Pancreas (tissue), 10 donors: Measurements from ENCODE around the gene CLSTN3. TPM values are rescaled to one million over a fixed set of nuclear protein-coding genes. Genes with fewer than 3 reads are reported as not detected.

ENCODE experiments used
- ATAC-seq, 4 donors: fragments of 200-7000 bp; cut with Tn5 transposase; one replicate each; pipeline versions ENCODE4 v1.8.0 to v1.9.1; 2020; ENCODE audit warnings: mild to moderate bottlenecking in 4 of 4, moderate library complexity in 4 of 4
- DNase-seq, 6 donors: peaks; one replicate each; pipeline ENCODE4 v3.0.0-alpha.2; 2020
- FAIRE-seq: peaks from 2 replicates; lab custom pipeline; 2012; peaks lifted over from hg19 to GRCh38; lab: Jason Lieb, UNC
- H3K27ac ChIP-seq, 4 donors: fragments of 200-600 bp; sonication (generic); 1 replicate in 3 of 4; 2 replicates in 1 of 4; pipeline versions ENCODE4 v1.5.0 to v1.8.0; 2020
- H3K27me3 ChIP-seq, 4 donors: fragments of 200-600 bp; one replicate each; pipeline ENCODE4 v1.8.0; 2021
- H3K36me3 ChIP-seq, 3 donors: fragments of 200-600 bp; sonication (generic) in 1 of 3; one replicate each; pipeline versions ENCODE4 v1.5.0 to v1.8.0; 2020 to 2021
- H3K4me1 ChIP-seq, 3 donors: fragments of 200-600 bp; one replicate each; pipeline ENCODE4 v1.8.0; 2021
- H3K4me3 ChIP-seq, 4 donors: fragments of 200-600 bp; sonication (generic) in 2 of 4; one replicate each; pipeline versions ENCODE4 v1.5.0 to v1.8.0; 2020 to 2021
- H3K9me3 ChIP-seq, 4 donors: fragments of 200-600 bp; one replicate each; pipeline ENCODE4 v1.8.0; 2021
- WGBS, 2 donors: extraction: QIAGEN DNeasy Blood & Tissue Kit; methylation state at CpG; one replicate each; pipeline ENCODE4 v1.1.7; 2013; 5-methylcytosine and 5-hydroxymethylcytosine counted together
- intact Hi-C, 3 donors: fragments of 100-400 bp; cut with DNase I; formaldehyde crosslinking; loops; one replicate each; pipeline versions ENCODE4 v1.11.1 to v1.14.2; 2022
- polyA plus RNA-seq, 2 donors: library from polyadenylated mRNA; stranded (reverse); fragments of 200-250 nt; gene quantifications; one replicate each; pipeline ENCODE4 v1.2.3, GENCODE V29; 2013
- total RNA-seq, 6 donors: library from RNA; stranded (reverse); fragmentation: NEBNext Ultra II Directional in 4 of 6; extraction: Animal tissue kit (Norgen Biotek cat#: 25700) in 4 of 6; gene quantifications; one replicate each; pipeline versions ENCODE4 v1.2.1 to v1.2.4, GENCODE V29; 2021 to 2023
- TF ChIP-seq, protein P1 (sequence below), 4 donors: fragments of 200-600 bp; sonication (generic) in 3 of 4; IDR thresholded peaks; one replicate each; pipeline versions ENCODE4 v1.5.0 to v1.8.0; 2021; ENCODE audit warnings: antibody characterized with exemption in 4 of 4
- donor health status: healthy with polysubstance abuse.
- donor health status: DM: no; HTN: no; CAD: no; lungs with moderate emphysema.
- donor health status: DM: no; HTN: no; CAD: no.
- donor health status: control.
- donor health status: control.
- donor health status: Bipolar disorder and iron deficiency.
- donor health status: DM: yes; HTN: yes; CAD: no.
- donor health status: DM: no; HTN: no; CAD: no.
- donor health status: DM: no; HTN: no; CAD: no.
- donor health status: DM: yes; HTN: yes; CAD: no.

The CLSTN3 gene
- total and polyA plus RNA-seq, 8 donors: 7.8 to 26.2 (median 18.0) TPM

DNA sequence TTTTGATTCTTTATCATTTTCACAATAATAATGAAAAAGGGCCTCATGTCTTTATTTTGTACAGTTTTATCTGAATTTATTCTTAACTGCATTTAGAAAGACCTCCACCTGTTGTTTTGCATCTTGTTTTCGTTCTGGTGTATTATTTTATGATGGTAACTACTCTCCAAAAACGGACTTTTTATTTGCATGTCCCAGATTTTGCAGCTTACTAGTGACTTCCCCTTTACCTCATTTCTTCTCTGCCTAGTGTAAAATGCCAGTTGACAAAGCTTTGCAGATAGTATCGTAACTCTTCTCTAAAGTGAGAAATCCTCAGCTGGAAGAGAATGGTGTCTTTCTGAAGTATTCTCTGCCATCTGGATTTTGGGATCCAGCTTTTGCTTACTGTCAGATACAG, 76.5 kb downstream of the CLSTN3 start:
- Histone ChIP-seq H3K27ac (no peak overlapping the region), H3K36me3 (peaks cover 0 to 76% (median 24%) of the 10 kb centered on the region in 3 donors), H3K4me1 (no peaks in the 10 kb centered on the region), H3K9me3 (no peaks in the 10 kb centered on the region), H3K27me3 (no peaks in the 10 kb centered on the region), H3K4me3 (no peak overlapping the region)
- ATAC-seq: no peak
- no peak for FAIRE-seq
- no peak for DNase-seq
- intact Hi-C loops: no loop called here
- WGBS, 2 donors: 89 to 92% methylated on average over 3 of the region's 3 CpGs
- TF ChIP-seq, protein P1, sequence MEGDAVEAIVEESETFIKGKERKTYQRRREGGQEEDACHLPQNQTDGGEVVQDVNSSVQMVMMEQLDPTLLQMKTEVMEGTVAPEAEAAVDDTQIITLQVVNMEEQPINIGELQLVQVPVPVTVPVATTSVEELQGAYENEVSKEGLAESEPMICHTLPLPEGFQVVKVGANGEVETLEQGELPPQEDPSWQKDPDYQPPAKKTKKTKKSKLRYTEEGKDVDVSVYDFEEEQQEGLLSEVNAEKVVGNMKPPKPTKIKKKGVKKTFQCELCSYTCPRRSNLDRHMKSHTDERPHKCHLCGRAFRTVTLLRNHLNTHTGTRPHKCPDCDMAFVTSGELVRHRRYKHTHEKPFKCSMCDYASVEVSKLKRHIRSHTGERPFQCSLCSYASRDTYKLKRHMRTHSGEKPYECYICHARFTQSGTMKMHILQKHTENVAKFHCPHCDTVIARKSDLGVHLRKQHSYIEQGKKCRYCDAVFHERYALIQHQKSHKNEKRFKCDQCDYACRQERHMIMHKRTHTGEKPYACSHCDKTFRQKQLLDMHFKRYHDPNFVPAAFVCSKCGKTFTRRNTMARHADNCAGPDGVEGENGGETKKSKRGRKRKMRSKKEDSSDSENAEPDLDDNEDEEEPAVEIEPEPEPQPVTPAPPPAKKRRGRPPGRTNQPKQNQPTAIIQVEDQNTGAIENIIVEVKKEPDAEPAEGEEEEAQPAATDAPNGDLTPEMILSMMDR (IDR thresholded peaks at IDR 0.05): no peak

GRCh38 chr12:7207866-7208625, 77.9 kb downstream of the CLSTN3 start:
- WGBS, 2 donors: 92 to 95% methylated on average over 10 of the region's 10 CpGs

More at GRCh38 chr12:7207866-7208625, 77.9 kb downstream of the CLSTN3 start:
- TF ChIP-seq, protein P1 (IDR thresholded peaks at IDR 0.05): no peak
- peaks cover 0 to 64% (median 24%) of the 10 kb centered on the region in 3 donors for H3K36me3 ChIP-seq
- FAIRE-seq: no peak
- intact Hi-C loops: no loop called here
- no peak overlapping the region for H3K27ac ChIP-seq
- H3K27me3 ChIP-seq: no peaks in the 10 kb centered on the region
- no peaks in the 10 kb centered on the region for H3K9me3 ChIP-seq
- DNase-seq: no peak
- no peak for ATAC-seq
- no peak overlapping the region for H3K4me3 ChIP-seq
- no peaks in the 10 kb centered on the region for H3K4me1 ChIP-seq

Other genes with a start within 250 kb of the CLSTN3 start
- gene LRRC23, start 225.5 kb upstream of the CLSTN3 start, total RNA-seq: 1 to 10 TPM; 1.7 to 5.2 (median 3.4) TPM
- gene LRRC23, start 225.5 kb upstream of the CLSTN3 start, polyA plus RNA-seq: 10 to 100 TPM in 1 of 2 donors, 1 to 10 TPM in 1; 8.8 to 13.0 TPM
- gene ENO2, start 215.8 kb upstream of the CLSTN3 start, total RNA-seq: 1 to 10 TPM; 2.3 to 8.0 (median 4.5) TPM
- 10 to 100 TPM; 12.7 to 53.6 TPM for gene ENO2, start 215.8 kb upstream of the CLSTN3 start, polyA plus RNA-seq
- 10 to 100 TPM; 30.9 to 54.5 (median 36.2) TPM for gene ATN1, start 202.4 kb upstream of the CLSTN3 start, total RNA-seq
- gene ATN1, start 202.4 kb upstream of the CLSTN3 start, polyA plus RNA-seq: 100 to 1,000 TPM; 110 to 113 TPM
- gene RNU7-1, start 186.6 kb upstream of the CLSTN3 start, total RNA-seq: not detected
- not detected for gene RNU7-1, start 186.6 kb upstream of the CLSTN3 start, polyA plus RNA-seq
- 100 to 1,000 TPM in 2 of 6 donors, 10 to 100 TPM in 4; 86.8 to 154 (median 97.6) TPM for gene C12orf57, start 186.3 kb upstream of the CLSTN3 start, total RNA-seq
- 100 to 1,000 TPM; 176 to 314 TPM for gene C12orf57, start 186.3 kb upstream of the CLSTN3 start, polyA plus RNA-seq
- gene PTPN6, start 179.0 kb upstream of the CLSTN3 start, total RNA-seq: 10 to 100 TPM; 13.3 to 37.9 (median 17.8) TPM
- 10 to 100 TPM; 48.7 to 53.1 TPM for gene PTPN6, start 179.0 kb upstream of the CLSTN3 start, polyA plus RNA-seq
- gene PHB2, start 159.7 kb upstream of the CLSTN3 start, total RNA-seq: 100 to 1,000 TPM in 3 of 6 donors, 10 to 100 TPM in 3; 79.7 to 139 (median 101) TPM
- 10 to 100 TPM; 74.7 to 91.9 TPM for gene PHB2, start 159.7 kb upstream of the CLSTN3 start, polyA plus RNA-seq
- 10 to 100 TPM in 5 of 6 donors, 1 to 10 TPM in 1; 8.9 to 20.2 (median 17.0) TPM for gene EMG1, start 159.5 kb upstream of the CLSTN3 start, total RNA-seq
- 10 to 100 TPM in 1 of 2 donors, 1 to 10 TPM in 1; 9.4 to 12.9 TPM for gene EMG1, start 159.5 kb upstream of the CLSTN3 start, polyA plus RNA-seq
- gene LPCAT3, start 111.9 kb upstream of the CLSTN3 start, total RNA-seq: 10 to 100 TPM; 22.4 to 36.5 (median 32.4) TPM
- gene LPCAT3, start 111.9 kb upstream of the CLSTN3 start, polyA plus RNA-seq: 10 to 100 TPM; 23.0 to 32.6 TPM
- 100 to 1,000 TPM in 1 of 6 donors, 10 to 100 TPM in 5; 20.4 to 162 (median 58.8) TPM for gene C1S, start 69.7 kb upstream of the CLSTN3 start, total RNA-seq
- gene C1S, start 69.7 kb upstream of the CLSTN3 start, polyA plus RNA-seq: 10 to 100 TPM; 36.5 to 47.2 TPM
- 100 to 1,000 TPM in 2 of 6 donors, 10 to 100 TPM in 4; 20.2 to 212 (median 66.8) TPM for gene C1R, start 37.9 kb upstream of the CLSTN3 start, total RNA-seq
- 10 to 100 TPM; 54.9 to 66.1 TPM for gene C1R, start 37.9 kb upstream of the CLSTN3 start, polyA plus RNA-seq
- gene C1RL, start 21.2 kb upstream of the CLSTN3 start, total RNA-seq: 10 to 100 TPM; 36.8 to 57.7 (median 44.7) TPM
- gene C1RL, start 21.2 kb upstream of the CLSTN3 start, polyA plus RNA-seq: 10 to 100 TPM; 36.5 to 60.5 TPM
- gene RBP5, start 1.5 kb upstream of the CLSTN3 start, total RNA-seq: 1 to 10 TPM in 5 of 6 donors, under 1 TPM in 1; 0.73 to 3.2 (median 2.2) TPM
- gene RBP5, start 1.5 kb upstream of the CLSTN3 start, polyA plus RNA-seq: 1 to 10 TPM; 3.9 to 7.8 TPM
- gene PEX5, start 59.3 kb downstream of the CLSTN3 start, total RNA-seq: 10 to 100 TPM; 25.7 to 37.7 (median 34.1) TPM
- gene PEX5, start 59.3 kb downstream of the CLSTN3 start, polyA plus RNA-seq: 10 to 100 TPM; 14.9 to 21.6 TPM
- gene ACSM4, start 173.7 kb downstream of the CLSTN3 start, total RNA-seq: not detected
- gene ACSM4, start 173.7 kb downstream of the CLSTN3 start, polyA plus RNA-seq: not detected